LoVo (cell line): Measurements from ENCODE around the gene WDR81.
A peak's percentile ranks its signal among the peaks of the same experiment; 100 is the strongest.
"Not testable (repeated sequence)": the region's sequence is repeated elsewhere in the genome, so short reads cannot be mapped to it uniquely, and the experiment has no call there.

ENCODE experiments used
- DNase-seq: peaks from one replicate; pipeline ENCODE4 v3.0.0-alpha.2; 2016; ENCODE audit warnings: low spot score

WDR81 gene

GRCh38 chr17:1730326-1731193, 6.1 kb downstream of the WDR81 start:
- no peak for DNase-seq

DNA sequence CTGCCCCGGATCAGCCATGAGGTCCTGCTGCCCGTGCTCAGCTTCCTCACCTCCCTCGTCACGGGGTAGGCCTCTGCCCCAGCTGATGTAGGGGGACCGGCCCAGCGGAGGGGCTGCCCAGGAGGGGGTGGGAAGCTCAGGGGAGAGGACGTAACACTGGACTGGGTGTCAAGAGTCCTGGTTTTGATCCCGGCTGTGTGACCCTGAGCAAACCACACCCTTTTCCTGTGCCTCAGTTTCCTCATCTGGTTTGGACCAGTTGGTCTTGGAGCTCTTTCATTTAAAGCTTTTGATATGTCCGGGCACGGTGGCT, 6.6 kb downstream of the WDR81 start:
- DNase-seq: no peak

- no peak for DNase-seq
Observed at GRCh38 chr17:1732241-1732832, 7.8 kb downstream of the WDR81 start.

GRCh38 chr17:1732833-1733321, 8.4 kb downstream of the WDR81 start:
- no peak for DNase-seq

DNA sequence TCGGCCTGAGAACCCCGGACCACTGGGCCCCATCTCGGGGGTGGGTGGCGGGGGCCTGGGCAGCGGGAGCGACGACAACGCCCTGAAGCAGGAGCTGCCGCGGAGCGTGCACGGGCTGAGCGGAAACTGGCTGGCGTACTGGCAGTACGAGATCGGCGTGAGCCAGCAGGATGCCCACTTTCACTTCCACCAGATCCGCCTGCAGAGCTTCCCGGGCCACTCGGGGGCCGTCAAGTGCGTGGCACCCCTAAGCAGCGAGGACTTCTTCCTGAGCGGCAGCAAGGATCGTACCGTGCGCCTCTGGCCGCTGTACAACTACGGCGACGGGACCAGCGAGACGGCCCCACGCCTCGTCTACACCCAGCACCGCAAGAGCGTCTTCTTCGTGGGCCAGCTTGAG, 9.3 kb downstream of the WDR81 start:
- DNase-seq: no peak

- DNase-seq: no peak
Observed at GRCh38 chr17:1735418-1735817, 10.9 kb downstream of the WDR81 start.

DNA sequence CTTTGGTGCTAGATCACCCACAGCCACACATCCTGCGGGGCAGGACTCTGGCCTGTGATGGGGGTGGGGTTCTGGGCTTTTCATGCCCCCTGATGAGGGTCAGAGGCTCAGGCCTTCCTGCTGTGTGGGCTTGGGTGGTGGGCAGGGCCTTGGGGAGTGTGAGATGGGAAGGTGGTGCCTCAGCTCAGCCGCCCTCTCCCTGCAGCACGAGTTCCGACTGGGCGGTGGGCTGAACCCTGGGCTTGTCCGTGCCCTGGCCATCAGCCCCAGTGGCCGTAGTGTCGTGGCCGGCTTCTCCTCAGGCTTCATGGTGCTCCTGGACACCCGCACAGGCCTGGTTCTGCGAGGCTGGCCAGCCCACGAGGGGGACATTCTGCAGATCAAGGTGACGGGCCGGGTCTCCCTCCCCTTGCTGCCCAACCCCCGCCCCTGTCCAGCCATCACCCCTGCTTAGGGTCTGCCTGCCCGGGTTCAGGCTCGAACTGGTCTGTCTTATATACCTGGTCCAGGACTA, 11.4 kb downstream of the WDR81 start:
- DNase-seq: no peak

- DNase-seq: no peak
Observed at GRCh38 chr17:1736348-1737281, 12.1 kb downstream of the WDR81 start.

- DNase-seq: no peak
Observed at GRCh38 chr17:1737531-1738291, 13.2 kb downstream of the WDR81 start.

GRCh38 chr17:1741899-1742298, 17.4 kb downstream of the WDR81 start:
- not testable (repeated sequence) for DNase-seq

DNA sequence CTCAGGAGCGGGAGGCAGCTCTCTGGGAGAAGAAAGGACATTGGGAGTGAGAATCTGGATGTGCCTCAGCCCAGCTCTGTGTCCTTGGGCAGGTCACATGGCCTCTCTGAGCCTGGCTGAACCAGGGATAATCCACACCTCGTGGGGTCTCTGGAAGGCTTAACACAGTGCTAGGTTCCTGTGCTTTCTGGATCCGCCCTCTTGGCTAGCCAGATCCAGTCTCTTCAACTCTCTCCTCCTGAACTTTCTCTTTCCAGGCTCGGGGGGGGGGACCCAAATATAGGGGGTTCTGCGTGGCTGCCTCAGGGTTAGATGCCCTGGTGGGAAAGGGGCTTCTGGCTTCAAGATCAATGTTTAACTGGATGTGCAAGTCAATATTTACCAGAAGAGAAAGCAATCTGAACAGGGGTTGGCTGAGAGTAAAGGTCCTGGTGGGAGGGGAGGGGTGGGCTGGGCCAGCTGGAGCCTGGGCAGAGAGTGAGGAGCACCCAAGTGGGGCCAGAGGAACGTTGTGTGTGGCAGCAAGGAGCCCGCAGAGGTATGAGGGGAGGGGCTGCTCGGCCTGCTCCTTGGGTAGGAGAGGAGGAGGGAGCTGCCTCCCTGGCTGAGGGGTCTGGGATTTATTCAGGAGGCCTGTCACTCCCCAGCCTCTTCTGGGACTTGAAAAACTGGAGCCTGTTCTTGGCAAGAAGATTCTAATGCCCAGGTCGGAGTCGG, 18.0 kb downstream of the WDR81 start, which contains the start of gene SERPINF2:
Gene SERPINF2, plus strand, starts transcription at position 501 of the 717 bp plus-strand sequence. CDS start 2,125 bp downstream, outside the sequence.
- no peak for DNase-seq

DNA sequence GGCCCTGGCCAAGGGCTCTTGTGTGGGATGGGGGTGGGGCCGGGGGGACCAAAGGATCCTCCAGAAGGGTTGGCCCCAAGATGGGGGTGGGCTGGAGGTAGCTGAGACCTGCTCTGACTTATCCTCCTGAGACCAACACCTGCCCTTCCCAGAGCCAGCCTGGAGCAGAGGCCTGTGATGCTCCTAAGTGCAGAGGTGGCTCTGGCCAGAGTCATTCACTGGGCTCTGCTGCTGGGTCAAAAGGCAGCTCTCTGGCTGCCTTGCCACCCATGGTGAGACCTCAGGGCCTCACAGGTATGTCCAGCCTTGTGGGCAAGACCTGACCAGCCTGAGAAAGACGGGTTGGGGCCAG, 18.6 kb downstream of the WDR81 start:
- no peak for DNase-seq

- no peak for DNase-seq
Observed at GRCh38 chr17:1744551-1745512, 20.3 kb downstream of the WDR81 start.

GRCh38 chr17:1745513-1746020, 21.1 kb downstream of the WDR81 start:
- DNase-seq: no peak

DNA sequence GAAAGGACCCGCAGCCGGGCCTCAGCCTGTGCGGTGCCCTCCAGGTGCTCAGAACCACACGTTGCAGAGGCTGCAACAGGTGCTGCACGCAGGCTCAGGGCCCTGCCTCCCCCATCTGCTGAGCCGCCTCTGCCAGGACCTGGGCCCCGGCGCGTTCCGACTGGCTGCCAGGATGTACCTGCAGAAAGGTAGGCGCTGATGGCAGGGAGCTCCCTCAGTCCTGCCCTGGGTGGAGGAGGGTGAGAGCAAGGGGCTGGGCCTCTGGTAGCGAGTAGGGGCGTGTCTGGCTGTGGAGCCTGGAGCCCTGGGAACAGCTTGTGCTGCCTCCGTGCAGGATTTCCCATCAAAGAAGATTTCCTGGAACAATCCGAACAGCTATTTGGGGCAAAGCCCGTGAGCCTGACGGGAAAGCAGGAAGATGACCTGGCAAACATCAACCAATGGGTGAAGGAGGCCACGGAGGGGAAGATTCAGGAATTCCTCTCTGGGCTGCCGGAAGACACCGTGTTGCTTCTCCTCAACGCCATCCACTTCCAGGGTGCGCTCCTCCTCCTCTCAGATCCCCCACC, 22.6 kb downstream of the WDR81 start:
- DNase-seq: no peak

- no peak for DNase-seq
Observed at GRCh38 chr17:1750628-1751027, 26.1 kb downstream of the WDR81 start.

GRCh38 chr17:1752425-1753262, 28.1 kb downstream of the WDR81 start:
- DNase-seq: peak; percentile 5

- no peak for DNase-seq
Observed at GRCh38 chr17:1753767-1754429, 29.4 kb downstream of the WDR81 start.
